Measurements from ENCODE around the gene CDK5RAP2.

DNA sequence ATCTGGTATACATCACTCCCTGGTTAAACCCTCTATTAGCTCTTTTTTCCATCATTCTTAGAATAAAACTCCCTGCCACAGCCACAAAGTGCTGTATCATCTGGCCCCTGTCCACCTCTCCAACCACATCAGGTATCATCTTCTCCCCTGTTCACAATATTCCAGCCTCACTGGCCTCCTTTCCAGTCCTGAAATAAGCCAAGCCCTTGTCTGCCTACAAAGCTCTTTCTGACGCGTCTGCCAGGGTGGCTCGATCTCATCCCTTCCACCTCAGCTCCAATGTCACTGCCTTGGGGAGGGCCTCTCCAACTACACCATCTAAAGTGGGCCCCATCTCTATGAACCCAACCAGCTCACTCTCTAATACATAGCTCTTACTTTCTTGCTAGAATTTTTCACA lies 21.5 kb downstream of the CDK5RAP2 start:
- TF ChIP-seq, protein P1, sequence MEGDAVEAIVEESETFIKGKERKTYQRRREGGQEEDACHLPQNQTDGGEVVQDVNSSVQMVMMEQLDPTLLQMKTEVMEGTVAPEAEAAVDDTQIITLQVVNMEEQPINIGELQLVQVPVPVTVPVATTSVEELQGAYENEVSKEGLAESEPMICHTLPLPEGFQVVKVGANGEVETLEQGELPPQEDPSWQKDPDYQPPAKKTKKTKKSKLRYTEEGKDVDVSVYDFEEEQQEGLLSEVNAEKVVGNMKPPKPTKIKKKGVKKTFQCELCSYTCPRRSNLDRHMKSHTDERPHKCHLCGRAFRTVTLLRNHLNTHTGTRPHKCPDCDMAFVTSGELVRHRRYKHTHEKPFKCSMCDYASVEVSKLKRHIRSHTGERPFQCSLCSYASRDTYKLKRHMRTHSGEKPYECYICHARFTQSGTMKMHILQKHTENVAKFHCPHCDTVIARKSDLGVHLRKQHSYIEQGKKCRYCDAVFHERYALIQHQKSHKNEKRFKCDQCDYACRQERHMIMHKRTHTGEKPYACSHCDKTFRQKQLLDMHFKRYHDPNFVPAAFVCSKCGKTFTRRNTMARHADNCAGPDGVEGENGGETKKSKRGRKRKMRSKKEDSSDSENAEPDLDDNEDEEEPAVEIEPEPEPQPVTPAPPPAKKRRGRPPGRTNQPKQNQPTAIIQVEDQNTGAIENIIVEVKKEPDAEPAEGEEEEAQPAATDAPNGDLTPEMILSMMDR (tag by site-specific recombination; IDR thresholded peaks at IDR 0.05) = no peak
- TF ChIP-seq, protein P2, sequence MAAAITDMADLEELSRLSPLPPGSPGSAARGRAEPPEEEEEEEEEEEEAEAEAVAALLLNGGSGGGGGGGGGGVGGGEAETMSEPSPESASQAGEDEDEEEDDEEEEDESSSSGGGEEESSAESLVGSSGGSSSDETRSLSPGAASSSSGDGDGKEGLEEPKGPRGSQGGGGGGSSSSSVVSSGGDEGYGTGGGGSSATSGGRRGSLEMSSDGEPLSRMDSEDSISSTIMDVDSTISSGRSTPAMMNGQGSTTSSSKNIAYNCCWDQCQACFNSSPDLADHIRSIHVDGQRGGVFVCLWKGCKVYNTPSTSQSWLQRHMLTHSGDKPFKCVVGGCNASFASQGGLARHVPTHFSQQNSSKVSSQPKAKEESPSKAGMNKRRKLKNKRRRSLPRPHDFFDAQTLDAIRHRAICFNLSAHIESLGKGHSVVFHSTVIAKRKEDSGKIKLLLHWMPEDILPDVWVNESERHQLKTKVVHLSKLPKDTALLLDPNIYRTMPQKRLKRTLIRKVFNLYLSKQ (tag by site-specific recombination; IDR thresholded peaks at IDR 0.05; ENCODE audit: borderline replicate concordance) = no peak
- no peak for TF ChIP-seq ZNF629 (tag by site-specific recombination; IDR thresholded peaks at IDR 0.05)
- TF ChIP-seq ZNF747 (tag by site-specific recombination; IDR thresholded peaks at IDR 0.05) = no peak
- TF ChIP-seq ZNF24 (tag by site-specific recombination; IDR thresholded peaks at IDR 0.05) = no peak
- TF ChIP-seq YY2 (tag by site-specific recombination; IDR thresholded peaks at IDR 0.05) = no peak
- TF ChIP-seq, protein P3, sequence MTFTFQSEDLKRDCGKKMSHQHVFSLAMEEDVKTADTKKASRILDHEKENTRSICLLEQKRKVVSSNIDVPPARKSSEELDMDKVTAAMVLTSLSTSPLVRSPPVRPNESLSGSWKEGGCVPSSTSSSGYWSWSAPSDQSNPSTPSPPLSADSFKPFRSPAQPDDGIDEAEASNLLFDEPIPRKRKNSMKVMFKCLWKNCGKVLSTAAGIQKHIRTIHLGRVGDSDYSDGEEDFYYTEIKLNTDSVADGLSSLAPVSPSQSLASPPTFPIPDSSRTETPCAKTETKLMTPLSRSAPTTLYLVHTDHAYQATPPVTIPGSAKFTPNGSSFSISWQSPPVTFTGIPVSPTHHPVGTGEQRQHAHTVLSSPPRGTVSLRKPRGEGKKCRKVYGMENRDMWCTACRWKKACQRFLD (tag by site-specific recombination; IDR thresholded peaks at IDR 0.05) = no peak
